HCT116 (cell line): ENCODE results near the gene CFAP43.

Experiments used
- CTCF ChIP-seq, 3 experiments: fragments of 200-600 bp in 1 of 3; sonication (generic) in 1 of 3; IDR thresholded peaks in 2 of 3; conservative IDR thresholded peaks in 1 of 3; 2 replicates each; pipeline ENCODE4 v1.5.1; 2012 to 2017; ENCODE audit warnings: low read depth in 2 of 3, low read length in 2 of 3, antibody characterized with exemption in 1 of 3, borderline replicate concordance in 1 of 3, control low read depth in 1 of 3, mild to moderate bottlenecking in 1 of 3, mixed read lengths in 1 of 3, mixed run types in 1 of 3, moderate library complexity in 1 of 3; ENCODE audit not compliant: insufficient read depth in 1 of 3
- MAX ChIP-seq: IDR thresholded peaks from 2 replicates; pipeline ENCODE4 v1.6.1; 2012
- POLR2A ChIP-seq: IDR thresholded peaks from 2 replicates; pipeline ENCODE4 v1.7.0; 2011; ENCODE audit warnings: borderline replicate concordance; ENCODE audit not compliant: insufficient read depth, insufficient read length; ENCODE audit errors: extremely low read depth
- RAD21 ChIP-seq: IDR thresholded peaks from 2 replicates; pipeline ENCODE4 v1.6.1; 2012; ENCODE audit warnings: low read depth, mild to moderate bottlenecking
- TCF7L2 ChIP-seq: IDR thresholded peaks from 2 replicates; pipeline ENCODE4 v1.7.0; 2011; ENCODE audit warnings: borderline replicate concordance, inconsistent platforms; ENCODE audit not compliant: insufficient read depth, insufficient read length; ENCODE audit errors: extremely low read depth
- ZBTB33 ChIP-seq: IDR thresholded peaks from 2 replicates; pipeline ENCODE4 v1.6.1; 2011; ENCODE audit warnings: mild to moderate bottlenecking, low read length, moderate library complexity; ENCODE audit not compliant: insufficient replicate concordance; ENCODE audit errors: extremely low read depth

GRCh38 chr10:104080762-104081161 is 151.4 kb downstream of the CFAP43 start:
- no peak for TF ChIP-seq POLR2A
- TF ChIP-seq RAD21: peak; percentile 60
- TF ChIP-seq CTCF (IDR thresholded peaks at IDR 0.05 in 2 of 3, conservative IDR thresholded peaks at IDR 0.05 in 1 of 3; ENCODE audit: borderline replicate concordance in 1 of 3, insufficient read depth in 1 of 3, low read depth in 2 of 3, low read length in 2 of 3): peak; percentile 60 to 69 (median 63); a peak in 5 of 6 replicates
- no peak for TF ChIP-seq MAX
- TF ChIP-seq ZBTB33: no peak
- no peak for TF ChIP-seq TCF7L2
